IPS-15b (cell line): ENCODE measurements around the gene PDK4.

Source experiments
- H3K27me3 ChIP-seq: one replicate; pipeline ENCODE4 v1.6.1; 2013; ENCODE audit warnings: low read length; ENCODE audit not compliant: control insufficient read depth, insufficient read depth
- H3K36me3 ChIP-seq: one replicate; pipeline ENCODE4 v1.6.1; 2013; ENCODE audit warnings: low read length; ENCODE audit not compliant: control insufficient read depth, insufficient read depth
- H3K4me1 ChIP-seq: one replicate; pipeline ENCODE4 v1.6.1; 2013; ENCODE audit warnings: mild to moderate bottlenecking, low read length; ENCODE audit not compliant: control insufficient read depth, insufficient read depth
- H3K4me3 ChIP-seq: one replicate; pipeline ENCODE4 v1.5.1; 2013; ENCODE audit warnings: low read depth, low read length
- H3K9ac ChIP-seq: one replicate; pipeline ENCODE4 v1.6.1; 2013; ENCODE audit warnings: low read depth, mild to moderate bottlenecking, low read length
- H3K9me3 ChIP-seq: one replicate; pipeline ENCODE4 v1.6.1; 2013; ENCODE audit warnings: mild to moderate bottlenecking, low read length; ENCODE audit not compliant: control insufficient read depth, insufficient read depth

PDK4 gene

DNA sequence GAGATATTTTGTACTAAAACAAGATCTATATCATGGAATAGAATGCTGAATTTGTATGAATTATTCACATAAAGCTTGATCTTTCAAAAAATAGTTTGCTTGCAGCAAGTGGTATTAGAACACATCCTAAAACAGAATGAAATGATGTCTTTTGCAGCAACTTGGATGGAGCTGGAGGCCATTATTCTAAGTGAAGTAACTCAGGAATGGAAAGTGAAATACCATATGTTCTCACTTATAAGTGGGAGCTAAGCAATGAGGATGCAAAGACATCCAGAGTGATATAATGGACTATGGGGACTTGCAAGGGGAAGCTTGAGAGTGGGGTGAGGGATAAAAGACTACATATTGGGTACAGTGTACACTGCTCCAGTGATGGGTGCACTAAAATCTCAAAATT, 56.9 kb downstream of the PDK4 start:
- H3K27me3 ChIP-seq = no peaks in the 10 kb centered on the region

DNA sequence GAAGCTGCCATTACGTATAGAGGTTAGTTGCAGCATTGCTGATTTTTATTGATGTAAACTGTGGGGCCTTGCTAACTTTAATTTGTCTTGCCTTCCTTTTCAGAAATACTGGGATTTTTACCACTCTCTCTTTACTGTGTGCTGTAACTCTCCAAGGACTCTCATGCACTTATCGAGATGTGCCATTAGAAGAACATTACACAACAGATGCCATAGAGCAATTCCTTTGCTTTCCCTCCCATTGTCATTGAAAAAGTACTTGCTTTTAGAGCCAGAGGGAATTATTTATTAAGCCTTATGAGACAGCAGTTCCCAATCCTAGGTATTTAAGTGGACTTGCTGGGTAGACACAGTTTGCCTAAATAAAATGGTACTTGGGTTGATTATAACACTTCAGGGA, 58.8 kb downstream of the PDK4 start:
- H3K36me3 ChIP-seq = no peaks in the 10 kb centered on the region
- H3K9me3 ChIP-seq = no peaks in the 10 kb centered on the region
- no peaks in the 10 kb centered on the region for H3K27me3 ChIP-seq
- H3K4me3 ChIP-seq = no peak overlapping the region
- H3K4me1 ChIP-seq = no peaks in the 10 kb centered on the region
- H3K9ac ChIP-seq = no peak overlapping the region

More for the DNA sequence above, 56.9 kb downstream of the PDK4 start:
- Histone ChIP-seq H3K9me3 (no peaks in the 10 kb centered on the region), H3K9ac (no peak overlapping the region), H3K36me3 (no peaks in the 10 kb centered on the region), H3K4me1 (no peaks in the 10 kb centered on the region), H3K4me3 (no peak overlapping the region)

DNA sequence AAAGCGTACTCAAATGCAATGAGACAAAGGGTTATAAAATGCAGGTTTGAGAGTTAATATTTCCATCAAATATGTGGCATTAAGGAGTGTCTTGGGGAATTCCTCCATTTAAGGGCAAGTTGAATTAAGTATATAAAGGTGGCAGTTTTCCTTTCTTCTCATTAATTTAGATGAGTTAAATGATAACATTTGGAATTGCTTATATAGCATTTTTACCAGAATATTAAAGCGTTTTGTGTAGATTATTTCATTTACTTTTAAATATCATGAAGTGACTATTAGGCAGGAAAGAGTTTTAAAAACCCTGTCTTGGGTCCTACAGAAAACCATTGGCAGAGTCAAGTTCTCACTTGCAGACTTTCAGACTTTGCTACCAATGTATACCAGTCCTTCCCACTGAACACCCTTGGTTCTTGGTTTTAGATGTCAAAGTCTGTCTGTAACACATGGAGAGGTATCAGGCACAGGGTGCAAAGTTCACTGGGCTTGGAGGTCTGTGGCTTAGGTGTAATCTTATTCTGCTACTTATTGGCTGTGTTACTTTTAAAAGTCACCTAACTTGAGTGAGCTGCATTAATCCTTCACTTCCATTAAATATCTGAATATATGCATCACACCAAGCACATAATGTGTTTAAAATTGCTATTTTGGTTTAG, 59.5 kb downstream of the PDK4 start:
- Histone ChIP-seq H3K4me1 (no peaks in the 10 kb centered on the region), H3K4me3 (no peak overlapping the region), H3K27me3 (no peaks in the 10 kb centered on the region), H3K36me3 (no peaks in the 10 kb centered on the region), H3K9me3 (no peaks in the 10 kb centered on the region), H3K9ac (no peak overlapping the region)

DNA sequence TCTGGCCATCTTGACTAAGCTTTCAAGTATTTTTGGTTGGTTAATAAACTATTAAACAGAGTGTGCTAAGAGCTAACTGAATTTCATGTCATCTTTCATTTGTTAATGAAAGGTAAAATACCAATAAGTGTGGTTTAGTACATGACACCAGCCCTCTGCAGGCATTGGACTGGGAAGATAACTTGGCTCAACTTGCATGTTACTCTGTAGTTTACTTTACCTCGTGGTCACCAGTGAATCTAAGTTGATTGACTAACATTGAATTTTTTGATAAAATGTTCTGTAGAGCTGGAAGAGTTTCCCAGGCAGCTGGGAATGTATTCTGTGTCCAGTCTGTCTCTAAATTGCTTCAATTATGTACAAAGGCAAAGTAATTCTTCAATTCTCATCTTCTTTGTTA, 60.7 kb downstream of the PDK4 start:
- Histone ChIP-seq H3K27me3 (no peaks in the 10 kb centered on the region), H3K9me3 (no peaks in the 10 kb centered on the region), H3K36me3 (no peaks in the 10 kb centered on the region), H3K4me3 (no peak overlapping the region), H3K9ac (no peak overlapping the region), H3K4me1 (no peaks in the 10 kb centered on the region)

DNA sequence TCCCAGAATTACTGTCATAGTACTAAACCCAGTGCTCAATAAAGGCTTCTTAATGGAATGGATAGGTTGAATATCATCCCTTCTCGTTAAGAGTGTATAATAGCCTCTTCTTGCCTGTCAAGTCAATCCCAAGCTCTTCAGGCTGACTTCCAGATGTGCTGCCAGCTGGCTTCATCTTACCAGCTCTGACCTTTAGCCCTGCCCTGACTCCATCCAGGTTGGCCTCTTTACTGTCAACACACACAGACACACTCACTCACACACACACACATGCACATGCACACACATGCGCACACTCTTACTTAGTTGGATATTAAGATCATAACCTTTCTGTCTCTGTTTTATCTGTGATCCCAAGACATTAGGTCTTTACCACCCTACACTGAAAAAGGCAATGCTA, 61.5 kb downstream of the PDK4 start:
- no peaks in the 10 kb centered on the region for H3K4me1 ChIP-seq
- no peaks in the 10 kb centered on the region for H3K27me3 ChIP-seq
- H3K9me3 ChIP-seq = no peaks in the 10 kb centered on the region
- no peak overlapping the region for H3K9ac ChIP-seq
- no peak overlapping the region for H3K4me3 ChIP-seq
- no peaks in the 10 kb centered on the region for H3K36me3 ChIP-seq
